GM23338 (cell line): Measurements from ENCODE around the gene TRIM28.

Experiments
- CREB1 ChIP-seq: fragments of 250-450 bp; sonication (Bioruptor Pico); IDR thresholded peaks from 2 replicates; pipeline ENCODE4 v1.5.0; 2020; ENCODE audit warnings: low read depth, mild to moderate bottlenecking, moderate library complexity
- CTCF ChIP-seq, 2 experiments: fragments of 200-600 bp in 1 of 2; sonication (generic) in 1 of 2; conservative IDR thresholded peaks; 2 replicates each; pipeline versions ENCODE4 v1.5.1 to v1.6.1; 2016 to 2017; ENCODE audit warnings: antibody characterized with exemption in 2 of 2, low read depth in 2 of 2, mild to moderate bottlenecking in 2 of 2, moderate library complexity in 1 of 2
- EZH2 ChIP-seq: fragments of 200-600 bp; sonication (generic); IDR thresholded peaks from one replicate; pipeline ENCODE4 v1.8.0; 2017; ENCODE audit warnings: antibody characterized with exemption, mild to moderate bottlenecking, low read depth; ENCODE audit not compliant: unreplicated experiment
- EZH2phosphoT487 ChIP-seq: fragments of 200-600 bp; sonication (generic); IDR thresholded peaks from one replicate; pipeline ENCODE4 v1.8.1; 2018; ENCODE audit warnings: antibody characterized with exemption; ENCODE audit not compliant: unreplicated experiment
- JUNB ChIP-seq: IDR thresholded peaks from one replicate; pipeline ENCODE4 v1.6.1; 2016; ENCODE audit warnings: antibody characterized with exemption; ENCODE audit not compliant: unreplicated experiment
- NANOG ChIP-seq: IDR thresholded peaks from 2 replicates; pipeline ENCODE4 v1.6.1; 2016; ENCODE audit warnings: antibody characterized with exemption, borderline replicate concordance
- POLR2AphosphoS5 ChIP-seq: IDR thresholded peaks from 2 replicates; pipeline ENCODE4 v1.6.1; 2016; ENCODE audit warnings: antibody characterized with exemption, low read depth
- REST ChIP-seq: IDR thresholded peaks from one replicate; pipeline ENCODE4 v1.6.1; 2018; ENCODE audit warnings: antibody characterized with exemption; ENCODE audit not compliant: unreplicated experiment
- STAT1 ChIP-seq: IDR thresholded peaks from one replicate; pipeline ENCODE4 v1.6.1; 2016; ENCODE audit warnings: antibody characterized with exemption; ENCODE audit not compliant: unreplicated experiment
- ZNF114 ChIP-seq: fragments of 250-450 bp; sonication (Bioruptor Pico); IDR thresholded peaks from 2 replicates; pipeline ENCODE4 v1.5.0; 2020; ENCODE audit warnings: mild to moderate bottlenecking, moderate library complexity
- ZNF331 ChIP-seq: fragments of 250-450 bp; sonication (Bioruptor Pico); IDR thresholded peaks from 2 replicates; pipeline ENCODE4 v1.5.0; 2020; ENCODE audit warnings: low read depth, mild to moderate bottlenecking, moderate library complexity
- ZNF462 ChIP-seq: fragments of 250-450 bp; sonication (Bioruptor Pico); IDR thresholded peaks from 2 replicates; pipeline ENCODE4 v1.5.0; 2020; ENCODE audit warnings: mild to moderate bottlenecking, moderate library complexity
- TF ChIP-seq, protein P1 (sequence below): IDR thresholded peaks from 2 replicates; pipeline ENCODE4 v1.6.1; 2016; ENCODE audit warnings: antibody characterized with exemption

GRCh38 chr19:58519355-58520256 lies 24.3 kb upstream of the TRIM28 start, which contains the start of gene ZBTB45:
- no peak for TF ChIP-seq REST
- peak; percentile 46 to 86 for TF ChIP-seq CTCF (conservative IDR thresholded peaks at IDR 0.05; ENCODE audit: low read depth in 2 of 2)
- peak; percentile 77 for TF ChIP-seq POLR2AphosphoS5
- no peak for TF ChIP-seq EZH2
- no peak for TF ChIP-seq EZH2phosphoT487
- TF ChIP-seq ZNF331 (CRISPR knock-in tag) = no peak
- no peak for TF ChIP-seq JUNB
- TF ChIP-seq, protein P1, sequence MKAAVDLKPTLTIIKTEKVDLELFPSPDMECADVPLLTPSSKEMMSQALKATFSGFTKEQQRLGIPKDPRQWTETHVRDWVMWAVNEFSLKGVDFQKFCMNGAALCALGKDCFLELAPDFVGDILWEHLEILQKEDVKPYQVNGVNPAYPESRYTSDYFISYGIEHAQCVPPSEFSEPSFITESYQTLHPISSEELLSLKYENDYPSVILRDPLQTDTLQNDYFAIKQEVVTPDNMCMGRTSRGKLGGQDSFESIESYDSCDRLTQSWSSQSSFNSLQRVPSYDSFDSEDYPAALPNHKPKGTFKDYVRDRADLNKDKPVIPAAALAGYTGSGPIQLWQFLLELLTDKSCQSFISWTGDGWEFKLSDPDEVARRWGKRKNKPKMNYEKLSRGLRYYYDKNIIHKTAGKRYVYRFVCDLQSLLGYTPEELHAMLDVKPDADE = peak; percentile 93
- peak; percentile 85 for TF ChIP-seq CREB1 (CRISPR knock-in tag)
- TF ChIP-seq ZNF114 (CRISPR knock-in tag) = no peak
- no peak for TF ChIP-seq STAT1
- TF ChIP-seq NANOG = 0 out of 2 replicates have a peak, but pooled peaks have one; percentile 37
- no peak for TF ChIP-seq ZNF462
